SU-DHL-6 (cell line): ENCODE measurements around the gene E2F3.

Experiments
- H2AFZ ChIP-seq: fragments of 200-600 bp; sonication (generic); 2 replicates; pipeline ENCODE4 v1.6.1; 2014; ENCODE audit warnings: low read depth, mild to moderate bottlenecking, moderate library complexity, mixed read lengths, antibody characterized with exemption, low read length; ENCODE audit not compliant: severe bottlenecking
- H3F3A ChIP-seq: fragments of 200-600 bp; shearing (Covaris generic); 2 replicates; pipeline ENCODE4 v1.6.0; 2016; ENCODE audit warnings: antibody characterized with exemption, mild to moderate bottlenecking; ENCODE audit not compliant: insufficient read depth
- H3K27ac ChIP-seq: fragments of 200-600 bp; sonication (generic); 2 replicates; pipeline ENCODE4 v1.5.1; 2016; ENCODE audit warnings: low read depth, mild to moderate bottlenecking, low read length, moderate library complexity, mixed read lengths
- H3K27me3 ChIP-seq: fragments of 200-600 bp; sonication (generic), shearing (Covaris generic); 2 replicates; pipeline ENCODE4 v1.6.0; 2014; ENCODE audit warnings: mild to moderate bottlenecking, low read length
- H3K36me3 ChIP-seq: fragments of 200-600 bp; sonication (generic); 2 replicates; pipeline ENCODE4 v1.6.1; 2014; ENCODE audit warnings: mild to moderate bottlenecking, low read length, mixed read lengths
- H3K4me2 ChIP-seq: fragments of 300-600, 200-600 bp; shearing (Covaris generic), sonication (generic); 2 replicates; pipeline ENCODE4 v1.6.0; 2014; ENCODE audit warnings: low read length, low read depth, mild to moderate bottlenecking; ENCODE audit not compliant: poor library complexity, severe bottlenecking
- H3K4me3 ChIP-seq: fragments of 200-600 bp; sonication (generic); 2 replicates; pipeline ENCODE4 v1.5.1; 2014; ENCODE audit warnings: antibody characterized with exemption, low read length, mild to moderate bottlenecking, mixed read lengths; ENCODE audit not compliant: insufficient read depth, poor library complexity, severe bottlenecking
- H3K79me2 ChIP-seq: fragments of 200-600 bp; sonication (generic); 2 replicates; pipeline ENCODE4 v1.6.1; 2014; ENCODE audit warnings: mild to moderate bottlenecking, low read length, moderate library complexity; ENCODE audit not compliant: insufficient read depth
- H3K9ac ChIP-seq: fragments of 200-600 bp; sonication (generic); 2 replicates; pipeline ENCODE4 v1.7.0; 2014; ENCODE audit warnings: mild to moderate bottlenecking, low read length
- H3K9me2 ChIP-seq: fragments of 200-600 bp; sonication (generic); replicated peaks from 2 replicates; pipeline ENCODE4 v1.6.1; 2014; ENCODE audit warnings: low read length; ENCODE audit not compliant: insufficient read depth
- H3K9me3 ChIP-seq: fragments of 200-600 bp; sonication (generic); 2 replicates; pipeline ENCODE4 v1.6.1; 2014; ENCODE audit warnings: low read length, mixed read lengths; ENCODE audit not compliant: insufficient read depth
- H4K20me1 ChIP-seq: fragments of 200-600 bp; sonication (generic); 2 replicates; pipeline ENCODE4 v1.6.1; 2014; ENCODE audit warnings: low read depth, mild to moderate bottlenecking, antibody characterized with exemption, low read length, moderate library complexity, mixed read lengths
- EZH2phosphoT487 ChIP-seq: fragments of 200-600 bp; sonication (generic), shearing (Covaris generic); conservative IDR thresholded peaks from 2 replicates; pipeline ENCODE4 v1.6.1; 2018; ENCODE audit warnings: mild to moderate bottlenecking, antibody characterized with exemption, low read length, moderate library complexity, mixed read lengths
- TF ChIP-seq, protein P1 (sequence below): fragments of 200-600 bp; sonication (generic); IDR thresholded peaks from one replicate; pipeline ENCODE4 v1.5.1; 2017; ENCODE audit warnings: antibody characterized with exemption, mild to moderate bottlenecking, low read length, moderate library complexity; ENCODE audit not compliant: insufficient read depth, poor library complexity, severe bottlenecking

E2F3 gene

GRCh38 chr6:20411953-20412681 lies 10.4 kb downstream of the E2F3 start:
- Histone ChIP-seq H3F3A (no peaks in the 10 kb centered on the region), H3K9ac (no peak overlapping the region), H3K4me2 (no peak overlapping the region), H3K79me2 (peaks cover 100% of the 10 kb centered on the region), H3K27ac (no peak overlapping the region), H3K4me3 (no peak overlapping the region), H2AFZ (no peak overlapping the region), H3K36me3 (peaks cover 14% of the 10 kb centered on the region; the same call in 1 of the 2 replicates), H3K9me2 (no peaks in the 10 kb centered on the region), H3K9me3 (no peaks in the 10 kb centered on the region), H4K20me1 (peaks cover 92% of the 10 kb centered on the region), H3K27me3 (no peaks in the 10 kb centered on the region)
- no peak for TF ChIP-seq EZH2phosphoT487
- TF ChIP-seq, protein P1, sequence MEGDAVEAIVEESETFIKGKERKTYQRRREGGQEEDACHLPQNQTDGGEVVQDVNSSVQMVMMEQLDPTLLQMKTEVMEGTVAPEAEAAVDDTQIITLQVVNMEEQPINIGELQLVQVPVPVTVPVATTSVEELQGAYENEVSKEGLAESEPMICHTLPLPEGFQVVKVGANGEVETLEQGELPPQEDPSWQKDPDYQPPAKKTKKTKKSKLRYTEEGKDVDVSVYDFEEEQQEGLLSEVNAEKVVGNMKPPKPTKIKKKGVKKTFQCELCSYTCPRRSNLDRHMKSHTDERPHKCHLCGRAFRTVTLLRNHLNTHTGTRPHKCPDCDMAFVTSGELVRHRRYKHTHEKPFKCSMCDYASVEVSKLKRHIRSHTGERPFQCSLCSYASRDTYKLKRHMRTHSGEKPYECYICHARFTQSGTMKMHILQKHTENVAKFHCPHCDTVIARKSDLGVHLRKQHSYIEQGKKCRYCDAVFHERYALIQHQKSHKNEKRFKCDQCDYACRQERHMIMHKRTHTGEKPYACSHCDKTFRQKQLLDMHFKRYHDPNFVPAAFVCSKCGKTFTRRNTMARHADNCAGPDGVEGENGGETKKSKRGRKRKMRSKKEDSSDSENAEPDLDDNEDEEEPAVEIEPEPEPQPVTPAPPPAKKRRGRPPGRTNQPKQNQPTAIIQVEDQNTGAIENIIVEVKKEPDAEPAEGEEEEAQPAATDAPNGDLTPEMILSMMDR = no peak

- H3K4me2 ChIP-seq = no peak overlapping the region
- TF ChIP-seq, protein P1 = no peak
- no peak for TF ChIP-seq EZH2phosphoT487
- H3K79me2 ChIP-seq = peaks cover 100% of the 10 kb centered on the region
- H3K9me3 ChIP-seq = no peaks in the 10 kb centered on the region
- no peaks in the 10 kb centered on the region for H3F3A ChIP-seq
- no peak overlapping the region for H3K4me3 ChIP-seq
- H3K27me3 ChIP-seq = no peaks in the 10 kb centered on the region
- no peaks in the 10 kb centered on the region for H3K9me2 ChIP-seq
- H3K36me3 ChIP-seq = peaks cover 9% of the 10 kb centered on the region; the same call in 1 of the 2 replicates
- H3K27ac ChIP-seq = no peak overlapping the region
- H2AFZ ChIP-seq = no peak overlapping the region
- H3K9ac ChIP-seq = no peak overlapping the region
- peaks cover 90% of the 10 kb centered on the region for H4K20me1 ChIP-seq
These were observed 11.0 kb downstream of the E2F3 start for GRCh38 chr6:20412682-20413073.

DNA sequence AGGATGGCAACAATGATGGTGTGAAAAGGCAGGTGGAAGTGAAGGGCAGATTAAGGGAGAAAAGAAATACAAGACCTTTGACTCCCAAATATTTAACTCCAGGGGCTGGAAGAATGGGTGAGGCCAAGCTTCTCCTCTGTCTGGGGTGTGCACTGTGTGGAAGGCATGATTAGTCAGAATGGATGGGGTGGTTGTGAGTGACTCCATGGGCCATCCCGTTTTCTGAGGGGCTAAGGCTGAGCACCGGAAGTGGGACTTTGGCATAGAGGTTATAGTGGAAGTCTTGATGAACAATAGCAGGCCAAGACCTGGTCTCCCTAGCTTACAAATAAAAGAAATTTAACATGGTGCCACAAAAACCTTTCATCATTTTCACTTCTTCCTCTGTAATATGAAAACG lies 12.1 kb downstream of the E2F3 start:
- Histone ChIP-seq H3K9ac (no peak overlapping the region), H3K9me2 (no peaks in the 10 kb centered on the region), H3K36me3 (0 out of 2 replicates have a peak, but pooled peaks cover 2% of the 10 kb centered on the region), H2AFZ (no peak overlapping the region), H3K27ac (no peak overlapping the region), H3K4me3 (no peak overlapping the region), H3K4me2 (no peak overlapping the region), H4K20me1 (peaks cover 88% of the 10 kb centered on the region), H3K9me3 (no peaks in the 10 kb centered on the region), H3K27me3 (no peaks in the 10 kb centered on the region), H3K79me2 (peaks cover 100% of the 10 kb centered on the region), H3F3A (no peaks in the 10 kb centered on the region)
- TF ChIP-seq, protein P1 = no peak
- TF ChIP-seq EZH2phosphoT487 = no peak
